ENCODE data around the gene GRHPR.

The GRHPR gene

DNA sequence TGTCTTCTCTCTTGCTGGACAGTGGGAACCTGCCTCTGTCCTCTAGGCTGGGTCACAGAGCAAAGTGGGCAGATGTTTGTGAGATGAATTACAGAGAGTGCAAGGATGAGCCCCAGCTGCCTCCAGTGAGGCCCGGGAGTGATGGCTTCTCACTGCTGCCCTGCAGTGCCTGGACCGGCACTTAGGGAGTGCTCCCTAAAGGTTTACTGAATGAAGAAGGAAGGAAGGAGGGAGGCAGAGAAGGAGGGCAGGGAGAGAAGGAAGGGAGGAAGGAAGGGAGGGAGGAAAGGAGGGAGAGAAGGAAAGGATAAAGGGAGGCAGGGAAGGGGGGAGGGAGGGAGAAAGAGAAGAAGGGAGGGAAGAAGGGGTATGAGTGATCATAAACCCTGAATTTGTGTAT, 42.7 kb upstream of the GRHPR start:
- Histone ChIP-seq H3K9me3 (ENCODE audit: control extremely low read depth in 1 of 5, control insufficient read depth in 4 of 5, insufficient read depth in 2 of 5, low read depth in 1 of 5, low read length in 4 of 5) (no peaks in the 10 kb centered on the region), H3K4me3 (ENCODE audit: control insufficient read depth in 1 of 7, extremely low read depth in 1 of 7, insufficient read depth in 4 of 7, low read depth in 2 of 7, low read length in 6 of 7) (no peak overlapping the region), H3K36me3 (ENCODE audit: control insufficient read depth in 4 of 4, insufficient read depth in 4 of 4, low read length in 3 of 4) (no peaks in the 10 kb centered on the region), H3K27me3 (replicated peaks in 2 of 5; ENCODE audit: control insufficient read depth in 4 of 5, insufficient read depth in 5 of 5, low read length in 4 of 5) (peaks cover 0 to 2% (median 0%) of the 10 kb centered on the region in 5 experiments), H3K4me1 (ENCODE audit: control extremely low read depth in 1 of 4, control insufficient read depth in 4 of 4, insufficient read depth in 4 of 4, low read length in 3 of 4) (no peaks in the 10 kb centered on the region), H3K27ac (ENCODE audit: insufficient read depth in 1 of 2, low read depth in 1 of 2, low read length in 2 of 2, poor library complexity in 1 of 2, severe bottlenecking in 2 of 2) (no peak overlapping the region)
- ChIA-PET CTCF (no interaction called here), POLR2A (no interaction called here)
- 100% methylated on average over 2 of the region's 2 CpGs for WGBS (ENCODE audit: insufficient coverage)
- DNase-seq: no peak

DNA sequence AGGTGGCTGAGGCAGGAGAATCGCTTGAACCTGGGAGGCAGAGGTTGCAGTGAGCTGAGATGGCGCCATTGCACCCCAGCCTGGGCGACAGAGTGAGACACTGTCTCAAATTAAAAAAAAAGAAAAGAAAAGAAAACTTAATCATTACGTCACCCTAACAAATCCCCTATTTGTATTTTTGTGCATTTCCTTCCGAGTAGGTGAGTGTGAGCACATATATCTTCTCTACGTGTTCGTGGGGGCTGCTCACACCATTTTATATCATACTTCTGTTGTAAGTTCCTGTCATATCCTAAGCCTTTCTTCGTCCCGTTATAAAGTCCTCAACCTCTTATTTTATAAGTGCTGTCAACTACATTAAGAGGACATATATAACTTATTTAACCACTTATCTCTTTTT, 41.9 kb upstream of the GRHPR start:
- CTCF ChIA-PET: no interaction called here
- peaks cover 0 to 2% (median 0%) of the 10 kb centered on the region in 5 experiments for H3K27me3 ChIP-seq (replicated peaks in 2 of 5; ENCODE audit: control insufficient read depth in 4 of 5, insufficient read depth in 5 of 5, low read length in 4 of 5)
- no CpG with 5 or more reads among the region's 9 CpGs for WGBS (ENCODE audit: insufficient coverage)
- POLR2A ChIA-PET: no interaction called here
- no peak for DNase-seq
- no peaks in the 10 kb centered on the region for H3K9me3 ChIP-seq (ENCODE audit: control extremely low read depth in 1 of 5, control insufficient read depth in 4 of 5, insufficient read depth in 2 of 5, low read depth in 1 of 5, low read length in 4 of 5)
- no peak overlapping the region for H3K27ac ChIP-seq (ENCODE audit: insufficient read depth in 1 of 2, low read depth in 1 of 2, low read length in 2 of 2, poor library complexity in 1 of 2, severe bottlenecking in 2 of 2)
- H3K4me3 ChIP-seq (ENCODE audit: control insufficient read depth in 1 of 7, extremely low read depth in 1 of 7, insufficient read depth in 4 of 7, low read depth in 2 of 7, low read length in 6 of 7): no peak overlapping the region
- no peaks in the 10 kb centered on the region for H3K4me1 ChIP-seq (ENCODE audit: control extremely low read depth in 1 of 4, control insufficient read depth in 4 of 4, insufficient read depth in 4 of 4, low read length in 3 of 4)
- H3K36me3 ChIP-seq (ENCODE audit: control insufficient read depth in 4 of 4, insufficient read depth in 4 of 4, low read length in 3 of 4): no peaks in the 10 kb centered on the region

DNA sequence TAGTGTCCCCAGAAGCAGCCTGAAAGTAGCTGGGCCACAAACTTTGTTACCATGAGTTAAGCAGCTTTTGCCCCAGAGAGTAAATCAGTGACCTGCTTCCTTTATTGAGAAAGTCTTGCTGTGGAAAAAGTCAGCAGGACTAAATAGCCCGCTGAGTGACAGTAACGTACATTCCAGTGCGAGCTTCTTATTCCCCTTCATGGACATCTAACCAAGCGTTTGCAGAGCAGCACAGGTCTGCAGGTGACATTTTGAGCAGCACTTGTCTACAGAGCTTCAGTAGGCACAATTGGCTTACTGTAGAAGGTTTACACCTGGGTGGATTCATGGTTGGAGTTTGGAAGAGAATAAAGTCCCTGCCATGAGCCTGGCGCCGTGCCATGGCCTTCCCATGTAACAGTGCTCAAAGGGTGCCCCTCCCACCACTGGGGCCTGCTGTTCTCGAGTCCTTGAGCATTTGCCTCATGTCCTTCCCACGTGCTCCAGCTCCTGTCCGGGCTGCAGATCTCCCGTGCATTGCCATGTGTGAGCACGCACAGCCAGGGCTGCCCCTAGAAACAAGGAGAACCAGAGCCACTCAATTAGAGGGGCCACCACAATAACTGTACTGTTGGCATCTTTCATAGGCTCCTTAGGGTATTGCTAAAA, 41.3 kb upstream of the GRHPR start:
- Histone ChIP-seq H3K9me3 (ENCODE audit: control extremely low read depth in 1 of 5, control insufficient read depth in 4 of 5, insufficient read depth in 2 of 5, low read depth in 1 of 5, low read length in 4 of 5) (no peaks in the 10 kb centered on the region), H3K27ac (ENCODE audit: insufficient read depth in 1 of 2, low read depth in 1 of 2, low read length in 2 of 2, poor library complexity in 1 of 2, severe bottlenecking in 2 of 2) (no peak overlapping the region), H3K36me3 (ENCODE audit: control insufficient read depth in 4 of 4, insufficient read depth in 4 of 4, low read length in 3 of 4) (no peaks in the 10 kb centered on the region), H3K4me1 (ENCODE audit: control extremely low read depth in 1 of 4, control insufficient read depth in 4 of 4, insufficient read depth in 4 of 4, low read length in 3 of 4) (no peaks in the 10 kb centered on the region), H3K27me3 (replicated peaks in 2 of 5; ENCODE audit: control insufficient read depth in 4 of 5, insufficient read depth in 5 of 5, low read length in 4 of 5) (peaks cover 0 to 2% (median 0%) of the 10 kb centered on the region in 5 experiments), H3K4me3 (ENCODE audit: control insufficient read depth in 1 of 7, extremely low read depth in 1 of 7, insufficient read depth in 4 of 7, low read depth in 2 of 7, low read length in 6 of 7) (no peak overlapping the region)
- no peak for DNase-seq
- CTCF ChIA-PET: no interaction called here
- 95% methylated on average over 9 of the region's 11 CpGs for WGBS (ENCODE audit: insufficient coverage)
- POLR2A ChIA-PET: no interaction called here

DNA sequence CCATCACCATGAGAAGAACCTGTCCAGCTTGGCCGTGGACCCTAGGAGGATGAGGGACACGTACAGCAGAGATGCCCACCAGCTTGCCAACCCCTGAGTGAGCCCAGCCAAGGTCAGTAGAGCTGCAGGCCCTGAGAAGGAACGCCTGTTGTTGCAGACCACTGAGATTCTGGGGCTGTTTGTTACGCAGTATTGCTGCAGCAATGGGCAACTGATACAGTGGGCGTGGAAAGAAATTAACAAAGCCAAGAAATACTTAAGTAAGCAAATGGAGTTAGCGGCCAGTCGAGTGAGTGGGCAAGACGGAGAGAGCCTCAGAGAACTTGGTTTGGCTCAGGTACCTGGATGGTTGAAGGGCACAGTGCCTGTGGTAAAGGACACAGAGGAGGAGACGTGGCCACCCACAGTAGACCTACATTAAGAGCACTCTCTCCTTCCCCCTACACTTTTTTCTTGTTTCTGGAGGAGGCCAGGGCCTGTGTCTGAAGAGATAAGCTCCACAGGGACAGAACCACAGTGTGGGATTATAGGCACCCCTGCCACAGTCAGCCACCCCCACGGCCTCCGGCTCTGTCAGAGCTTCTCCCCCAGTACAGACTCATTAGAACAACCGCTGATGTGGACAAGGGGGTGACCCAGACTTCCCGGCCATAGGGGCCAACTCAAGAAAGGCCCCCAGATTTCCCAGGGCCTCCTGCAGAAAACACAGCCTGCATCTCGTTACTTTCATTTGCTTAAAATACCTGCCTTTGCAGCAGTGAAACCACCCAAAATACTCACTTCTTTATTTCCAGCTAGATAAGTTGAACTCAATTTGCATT, 40.1 kb upstream of the GRHPR start:
- no peaks in the 10 kb centered on the region for H3K9me3 ChIP-seq (ENCODE audit: control extremely low read depth in 1 of 5, control insufficient read depth in 4 of 5, insufficient read depth in 2 of 5, low read depth in 1 of 5, low read length in 4 of 5)
- peaks cover 0 to 2% (median 0%) of the 10 kb centered on the region in 5 experiments for H3K27me3 ChIP-seq (replicated peaks in 2 of 5; ENCODE audit: control insufficient read depth in 4 of 5, insufficient read depth in 5 of 5, low read length in 4 of 5)
- DNase-seq: no peak
- CTCF ChIA-PET: no interaction called here
- 90% methylated on average over 11 of the region's 14 CpGs for WGBS (ENCODE audit: insufficient coverage)
- no peaks in the 10 kb centered on the region for H3K36me3 ChIP-seq (ENCODE audit: control insufficient read depth in 4 of 4, insufficient read depth in 4 of 4, low read length in 3 of 4)
- no peak overlapping the region for H3K4me3 ChIP-seq (ENCODE audit: control insufficient read depth in 1 of 7, extremely low read depth in 1 of 7, insufficient read depth in 4 of 7, low read depth in 2 of 7, low read length in 6 of 7)
- POLR2A ChIA-PET: no interaction called here
- no peak overlapping the region for H3K27ac ChIP-seq (ENCODE audit: insufficient read depth in 1 of 2, low read depth in 1 of 2, low read length in 2 of 2, poor library complexity in 1 of 2, severe bottlenecking in 2 of 2)
- H3K4me1 ChIP-seq (ENCODE audit: control extremely low read depth in 1 of 4, control insufficient read depth in 4 of 4, insufficient read depth in 4 of 4, low read length in 3 of 4): no peaks in the 10 kb centered on the region

DNA sequence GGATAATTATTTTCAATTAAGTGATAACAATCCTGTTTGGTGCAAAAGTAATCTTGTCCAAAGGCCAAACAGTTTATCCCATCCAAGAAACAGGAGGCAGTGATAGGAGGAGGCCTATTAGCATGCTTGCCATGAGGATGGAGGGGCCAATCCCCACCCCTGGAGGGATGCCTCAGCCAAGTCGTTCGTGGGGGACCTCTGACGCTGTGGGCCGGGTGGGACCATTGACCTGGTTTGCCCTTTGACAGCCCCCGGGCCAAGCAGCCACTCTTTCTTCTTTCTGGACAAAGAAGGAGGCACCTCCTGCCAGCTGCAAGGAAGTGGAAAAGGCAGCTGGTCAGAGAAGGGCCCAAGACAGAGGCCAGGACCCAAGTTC, 39.5 kb upstream of the GRHPR start:
- POLR2A ChIA-PET: no interaction called here
- DNase-seq: no peak
- Histone ChIP-seq H3K36me3 (ENCODE audit: control insufficient read depth in 4 of 4, insufficient read depth in 4 of 4, low read length in 3 of 4) (no peaks in the 10 kb centered on the region), H3K27ac (ENCODE audit: insufficient read depth in 1 of 2, low read depth in 1 of 2, low read length in 2 of 2, poor library complexity in 1 of 2, severe bottlenecking in 2 of 2) (no peak overlapping the region), H3K9me3 (ENCODE audit: control extremely low read depth in 1 of 5, control insufficient read depth in 4 of 5, insufficient read depth in 2 of 5, low read depth in 1 of 5, low read length in 4 of 5) (no peaks in the 10 kb centered on the region), H3K4me3 (ENCODE audit: control insufficient read depth in 1 of 7, extremely low read depth in 1 of 7, insufficient read depth in 4 of 7, low read depth in 2 of 7, low read length in 6 of 7) (no peak overlapping the region), H3K27me3 (replicated peaks in 2 of 5; ENCODE audit: control insufficient read depth in 4 of 5, insufficient read depth in 5 of 5, low read length in 4 of 5) (peaks cover 0 to 2% (median 0%) of the 10 kb centered on the region in 5 experiments), H3K4me1 (ENCODE audit: control extremely low read depth in 1 of 4, control insufficient read depth in 4 of 4, insufficient read depth in 4 of 4, low read length in 3 of 4) (no peaks in the 10 kb centered on the region)
- 77% methylated on average over 5 of the region's 5 CpGs for WGBS (ENCODE audit: insufficient coverage)
- CTCF ChIA-PET: no interaction called here

DNA sequence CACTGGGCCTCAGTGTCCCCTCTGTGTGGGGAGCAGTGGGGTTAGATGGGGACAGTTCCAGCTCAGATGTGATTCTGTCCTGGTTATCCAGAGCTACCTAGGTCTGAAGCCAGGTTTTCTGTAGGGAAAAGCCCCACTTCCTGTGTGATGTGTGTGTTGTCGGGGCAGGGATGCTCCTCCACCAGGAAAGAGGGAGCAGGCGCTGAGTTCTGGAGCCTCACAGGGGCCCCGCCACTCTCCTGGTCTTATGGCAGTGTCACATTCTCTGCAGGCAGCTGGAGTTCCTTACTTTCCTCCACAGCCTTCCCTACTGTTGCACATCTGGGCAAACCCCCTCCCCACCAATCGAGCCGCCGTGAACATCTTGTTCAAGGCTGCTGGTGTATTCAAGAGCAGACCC, 39.1 kb upstream of the GRHPR start:
- 100% methylated on average over 4 of the region's 6 CpGs for WGBS (ENCODE audit: insufficient coverage)
- H3K36me3 ChIP-seq (ENCODE audit: control insufficient read depth in 4 of 4, insufficient read depth in 4 of 4, low read length in 3 of 4): no peaks in the 10 kb centered on the region
- no peak overlapping the region for H3K4me3 ChIP-seq (ENCODE audit: control insufficient read depth in 1 of 7, extremely low read depth in 1 of 7, insufficient read depth in 4 of 7, low read depth in 2 of 7, low read length in 6 of 7)
- H3K27ac ChIP-seq (ENCODE audit: insufficient read depth in 1 of 2, low read depth in 1 of 2, low read length in 2 of 2, poor library complexity in 1 of 2, severe bottlenecking in 2 of 2): no peak overlapping the region
- H3K4me1 ChIP-seq (ENCODE audit: control extremely low read depth in 1 of 4, control insufficient read depth in 4 of 4, insufficient read depth in 4 of 4, low read length in 3 of 4): no peaks in the 10 kb centered on the region
- no peaks in the 10 kb centered on the region for H3K9me3 ChIP-seq (ENCODE audit: control extremely low read depth in 1 of 5, control insufficient read depth in 4 of 5, insufficient read depth in 2 of 5, low read depth in 1 of 5, low read length in 4 of 5)
- H3K27me3 ChIP-seq (replicated peaks in 2 of 5; ENCODE audit: control insufficient read depth in 4 of 5, insufficient read depth in 5 of 5, low read length in 4 of 5): peaks cover 0 to 2% (median 0%) of the 10 kb centered on the region in 5 experiments
- ChIA-PET POLR2A (no interaction called here), CTCF (interaction anchor here (2.2 kb wide), 1 partner anchor 27 kb away, joined by 4 read pairs; no protein-coding TSS in a partner anchor)
- no peak for DNase-seq
